Stomach (tissue), 4 donors: ENCODE results near the gene TTC34.
"Not testable (repeated sequence)": the region's sequence is repeated elsewhere in the genome, so short reads cannot be mapped to it uniquely, and the experiment has no call there.

Experiments used
- CTCF ChIP-seq, 7 experiments: fragments of 450-650 bp in 4 of 7; fragments of 200-600 bp in 3 of 7; sonication (generic) in 3 of 7; IDR thresholded peaks; one replicate each; pipeline ENCODE4 v1.5.1; 2016 to 2019; ENCODE audit warnings: antibody characterized with exemption in 7 of 7, control low read depth in 2 of 7, mild to moderate bottlenecking in 1 of 7
- POLR2AphosphoS5 ChIP-seq, 3 donors: sonication (generic); formaldehyde crosslinking; IDR thresholded peaks; one replicate each; pipeline ENCODE4 v1.6.1; 2016; ENCODE audit warnings: antibody characterized with exemption in 3 of 3

DNA sequence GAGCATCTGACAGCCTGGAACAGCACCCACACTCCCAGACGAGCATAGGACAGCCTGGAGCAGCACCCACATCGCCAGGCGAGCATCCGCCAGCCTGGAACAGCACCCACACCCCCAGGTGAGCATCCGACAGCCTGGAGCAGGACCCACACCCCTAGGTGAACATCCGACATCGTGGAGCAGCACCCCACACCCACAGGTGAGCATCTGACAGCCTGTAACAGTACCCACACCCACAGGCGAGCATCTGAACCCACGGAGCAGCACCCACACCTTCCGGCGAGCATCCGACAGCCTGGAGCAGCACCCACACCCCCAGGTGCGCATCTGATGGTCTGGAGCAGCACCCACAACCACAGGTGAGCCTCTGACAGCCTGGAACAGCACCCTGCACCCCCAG, 44.0 kb downstream of the TTC34 start:
- TF ChIP-seq POLR2AphosphoS5, CTCF (IDR thresholded peaks at IDR 0.05): not testable (repeated sequence)
